ENCODE results near the gene MYO3B.

- TF ChIP-seq EZH2phosphoT487 (IDR thresholded peaks at IDR 0.05; ENCODE audit: borderline replicate concordance, low read depth, low read length) (no peak), CTCF (conservative IDR thresholded peaks at IDR 0.05; ENCODE audit: low read length) (no peak)
Observed at GRCh38 chr2:170671079-170671478, 493.1 kb downstream of the MYO3B start.
